Right lobe of liver (tissue), 4 donors: ENCODE data around the gene KCNH2.

ENCODE experiments used
- CTCF ChIP-seq, 4 donors: fragments of 200-600 bp in 3 of 4; fragments of 450-650 bp in 1 of 4; IDR thresholded peaks; one replicate each; pipeline versions ENCODE4 v1.5.1 to v1.8.0; 2016 to 2022; ENCODE audit warnings: antibody characterized with exemption in 4 of 4, mild to moderate bottlenecking in 2 of 4
- POLR2A ChIP-seq: fragments of 450-650 bp; IDR thresholded peaks from one replicate; pipeline ENCODE4 v1.6.1; 2017; ENCODE audit warnings: antibody characterized with exemption, mild to moderate bottlenecking
- donor health status: DM: no; HTN: no; CAD: no.
- donor health status: DM: no; HTN: no; CAD: no.
- donor health status: DM: no; HTN: yes; CAD: no.

GRCh38 chr7:150989456-150989855, 11.3 kb upstream of the KCNH2 start:
- no peak for TF ChIP-seq CTCF (IDR thresholded peaks at IDR 0.05)
- no peak for TF ChIP-seq POLR2A
